Measurements from ENCODE around the gene CSNK1D.

CSNK1D gene

GRCh38 chr17:82238472-82239201, 34.9 kb downstream of the CSNK1D start:
- peak; percentile 56 for DNase-seq (ENCODE audit: low read depth)

GRCh38 chr17:82237746-82238471, 35.6 kb downstream of the CSNK1D start:
- DNase-seq (ENCODE audit: low read depth) = no peak

GRCh38 chr17:82237083-82237745, 36.3 kb downstream of the CSNK1D start:
- DNase-seq (ENCODE audit: low read depth) = no peak

GRCh38 chr17:82236142-82236971, 37.1 kb downstream of the CSNK1D start:
- DNase-seq (ENCODE audit: low read depth) = peak; percentile 64

- DNase-seq (ENCODE audit: low read depth) = no peak
These were observed 37.7 kb downstream of the CSNK1D start for GRCh38 chr17:82235775-82236141.

- no peak for DNase-seq (ENCODE audit: low read depth)
These were observed 38.3 kb downstream of the CSNK1D start for GRCh38 chr17:82235056-82235774.

- DNase-seq (ENCODE audit: low read depth) = no peak
These were observed 39.1 kb downstream of the CSNK1D start for GRCh38 chr17:82234211-82235055.

GRCh38 chr17:82232876-82233785, 40.4 kb downstream of the CSNK1D start:
- no peak for DNase-seq (ENCODE audit: low read depth)

- DNase-seq (ENCODE audit: low read depth) = no peak
These were observed 41.1 kb downstream of the CSNK1D start for GRCh38 chr17:82232322-82232820.

GRCh38 chr17:82231562-82232321, 41.8 kb downstream of the CSNK1D start:
- DNase-seq (ENCODE audit: low read depth) = no peak

GRCh38 chr17:82231312-82231561, 42.3 kb downstream of the CSNK1D start:
- DNase-seq (ENCODE audit: low read depth) = no peak

- DNase-seq (ENCODE audit: low read depth) = no peak
These were observed 42.7 kb downstream of the CSNK1D start for GRCh38 chr17:82230609-82231311.

GRCh38 chr17:82229698-82230608, 43.5 kb downstream of the CSNK1D start:
- no peak for DNase-seq (ENCODE audit: low read depth)

GRCh38 chr17:82228842-82229697, 44.4 kb downstream of the CSNK1D start, which contains the start of gene SLC16A3:
Gene SLC16A3 (plus strand): TSS chr17:82229042. CDS start chr17:82236009, 6,967 bp downstream.
- peak; percentile 56 for DNase-seq (ENCODE audit: low read depth)

GRCh38 chr17:82228278-82228841, 45.1 kb downstream of the CSNK1D start:
- DNase-seq (ENCODE audit: low read depth) = peak; percentile 42

Measured in activated T-cell treated with anti-CD3 and anti-CD28 coated beads for 1 hour (primary cell).